SK-N-SH (cell line): Measurements from ENCODE around the gene SELE. TPM values are rescaled to one million over a fixed set of nuclear protein-coding genes. Genes with fewer than 3 reads are reported as not detected.

Source experiments
- CTCF ChIA-PET: fragments of 300-600, 350-600 bp; formaldehyde crosslinking; extraction: SDS; loops from one replicate; lab custom pipeline; 2021; lab: Yijun Ruan, JAX
- POLR2A ChIA-PET: fragments of 350-600 bp; sonication (Branson Sonifier 250); formaldehyde crosslinking; extraction: SDS; loops from one replicate; lab custom pipeline; 2020; ENCODE audit warnings: antibody characterized with exemption, inconsistent platforms; lab: Yijun Ruan, JAX
- DNase-seq: peaks from one replicate; pipeline ENCODE4 v3.0.0; 2012
- H2AFZ ChIP-seq: fragments of 200-600 bp; sonication (generic); 2 replicates; pipeline ENCODE4 v1.8.1; 2016; ENCODE audit warnings: antibody characterized with exemption, mild to moderate bottlenecking, low read depth
- H3F3A ChIP-seq: fragments of 200-600 bp; sonication (generic); replicated peaks from 2 replicates; pipeline ENCODE3; 2016; ENCODE audit warnings: antibody characterized with exemption, mild to moderate bottlenecking; ENCODE audit not compliant: insufficient read depth
- H3K27ac ChIP-seq, 2 experiments: fragments of 200-500 bp in 1 of 2; fragments of 200-600 bp in 1 of 2; sonication (Bioruptor generic) in 1 of 2; sonication (generic), shearing (Covaris generic) in 1 of 2; 2 replicates each; pipeline versions ENCODE4 v1.5.1 to v1.6.1; 2014 to 2016; ENCODE audit warnings: low read depth in 2 of 2, inconsistent platforms in 1 of 2, low read length in 1 of 2, mild to moderate bottlenecking in 1 of 2, mixed read lengths in 1 of 2
- H3K27me3 ChIP-seq: fragments of 200-600 bp; sonication (generic), shearing (Covaris generic); 2 replicates; pipeline ENCODE4 v1.6.1; 2016; ENCODE audit warnings: mixed run types; ENCODE audit not compliant: insufficient read depth
- H3K36me3 ChIP-seq, 2 experiments: fragments of 200-500 bp in 1 of 2; fragments of 200-600 bp in 1 of 2; sonication (Bioruptor generic) in 1 of 2; sonication (generic) in 1 of 2; replicated peaks in 1 of 2; 2 replicates each; pipeline versions ENCODE3 to v1.5.1; 2014 to 2016; ENCODE audit warnings: low read length in 1 of 2, mild to moderate bottlenecking in 1 of 2; ENCODE audit not compliant: insufficient read depth in 2 of 2, control insufficient read depth in 1 of 2
- H3K4me1 ChIP-seq, 2 experiments: fragments of 200-500 bp in 1 of 2; fragments of 200-600 bp in 1 of 2; sonication (Bioruptor generic) in 1 of 2; sonication (generic), shearing (Covaris generic) in 1 of 2; 2 replicates each; pipeline versions ENCODE4 v1.5.1 to v1.6.1; 2014 to 2016; ENCODE audit warnings: low read depth in 1 of 2, low read length in 1 of 2, mixed run types in 1 of 2; ENCODE audit not compliant: insufficient read depth in 2 of 2, control insufficient read depth in 1 of 2
- H3K4me2 ChIP-seq: fragments of 200-600 bp; sonication (generic), shearing (Covaris generic); 2 replicates; pipeline ENCODE4 v1.6.1; 2017; ENCODE audit warnings: mixed run types
- H3K4me3 ChIP-seq, 2 experiments: fragments of 200-500 bp in 1 of 2; fragments of 200-600 bp in 1 of 2; sonication (Bioruptor generic) in 1 of 2; sonication (generic), shearing (Covaris generic) in 1 of 2; 2 replicates each; pipeline versions ENCODE4 v1.5.1 to v1.8.1; 2014 to 2016; ENCODE audit warnings: low read depth in 2 of 2, inconsistent platforms in 1 of 2, low read length in 1 of 2, mild to moderate bottlenecking in 1 of 2, mixed read lengths in 1 of 2, moderate library complexity in 1 of 2
- H3K79me2 ChIP-seq: fragments of 200-600 bp; sonication (generic); 2 replicates; pipeline ENCODE4 v1.8.1; 2017; ENCODE audit warnings: mild to moderate bottlenecking; ENCODE audit not compliant: insufficient read depth
- H3K9ac ChIP-seq: fragments of 200-600 bp; sonication (generic); 2 replicates; pipeline ENCODE4 v1.6.1; 2017; ENCODE audit warnings: mixed run types
- H3K9me2 ChIP-seq: fragments of 200-600 bp; sonication (generic); 2 replicates; pipeline ENCODE4 v1.6.1; 2017; ENCODE audit warnings: mixed run types
- H3K9me3 ChIP-seq: fragments of 200-600 bp; sonication (generic); 2 replicates; pipeline ENCODE4 v1.6.1; 2017; ENCODE audit warnings: mixed run types, mild to moderate bottlenecking, moderate library complexity
- H4K20me1 ChIP-seq: fragments of 200-600 bp; sonication (generic); 2 replicates; pipeline ENCODE4 v1.6.1; 2017; ENCODE audit warnings: mild to moderate bottlenecking, mixed run types; ENCODE audit not compliant: insufficient read depth
- ELF1 ChIP-seq: IDR thresholded peaks from 2 replicates; pipeline ENCODE4 v1.4.0; 2012
- FOXJ3 ChIP-seq: sonication (generic); formaldehyde crosslinking; IDR thresholded peaks from 2 replicates; pipeline ENCODE4 v1.5.1; 2020; ENCODE audit warnings: mild to moderate bottlenecking, missing genetic modification reagents
- GABPA ChIP-seq: IDR thresholded peaks from 2 replicates; pipeline ENCODE4 v1.4.0; 2012; ENCODE audit warnings: low read depth, mild to moderate bottlenecking
- MEF2A ChIP-seq: IDR thresholded peaks from 2 replicates; pipeline ENCODE4 v1.4.0; 2012; ENCODE audit warnings: low read depth, borderline replicate concordance
- MXI1 ChIP-seq: IDR thresholded peaks from 2 replicates; pipeline ENCODE4 v1.6.1; 2012; ENCODE audit warnings: mild to moderate bottlenecking, low read depth, low read length, improper control_type of control experiment
- NFIC ChIP-seq: IDR thresholded peaks from 2 replicates; pipeline ENCODE4 v1.4.0; 2012; ENCODE audit warnings: borderline replicate concordance
- NRF1 ChIP-seq: IDR thresholded peaks from 2 replicates; pipeline ENCODE4 v1.6.1; 2012; ENCODE audit warnings: low read depth, mild to moderate bottlenecking, low read length
- POLR2AphosphoS5 ChIP-seq: IDR thresholded peaks from 2 replicates; pipeline ENCODE4 v1.6.1; 2012; ENCODE audit warnings: low read depth, low read length
- RAD21 ChIP-seq: IDR thresholded peaks from 2 replicates; pipeline ENCODE4 v1.6.1; 2012; ENCODE audit warnings: mild to moderate bottlenecking, low read length
- RXRA ChIP-seq: IDR thresholded peaks from 2 replicates; pipeline ENCODE4 v1.4.0; 2012; ENCODE audit warnings: low read depth, mild to moderate bottlenecking, borderline replicate concordance
- TAF1 ChIP-seq: IDR thresholded peaks from 2 replicates; pipeline ENCODE4 v1.6.1; 2012; ENCODE audit warnings: low read depth, mild to moderate bottlenecking, low read length, moderate library complexity, borderline replicate concordance
- TCF12 ChIP-seq: IDR thresholded peaks from 2 replicates; pipeline ENCODE4 v1.4.0; 2012
- YY1 ChIP-seq: IDR thresholded peaks from 2 replicates; pipeline ENCODE4 v1.4.0; 2012; ENCODE audit warnings: low read depth, mild to moderate bottlenecking
- WGBS: methylation state at CpG from one replicate; pipeline ENCODE4 v1.1.6; 2017; ENCODE audit warnings: low lambda C conversion rate; 5-methylcytosine and 5-hydroxymethylcytosine counted together
- polyA plus RNA-seq, 3 experiments: library from polyadenylated mRNA; depleted of rRNA; stranded (reverse); fragments of >200 nt; gene quantifications; 2 replicates each; pipeline ENCODE4 v1.2.3, GENCODE V29; 2012
- TF ChIP-seq, protein P1 (sequence below): IDR thresholded peaks from 2 replicates; pipeline ENCODE4; 2012
- TF ChIP-seq, protein P2 (sequence below): fragments of 150-350 bp; IDR thresholded peaks from 2 replicates; pipeline ENCODE4 v1.6.1; 2017; ENCODE audit warnings: antibody characterized with exemption, low read length, low read depth, borderline replicate concordance
- TF ChIP-seq, protein P3 (sequence below): IDR thresholded peaks from 2 replicates; pipeline ENCODE4 v1.4.0; 2012; ENCODE audit warnings: low read depth

Gene SELE
- polyA plus RNA-seq, 1 of the 3 experiments (the other 2 are of a cell fraction), result 0.02 TPM

DNA sequence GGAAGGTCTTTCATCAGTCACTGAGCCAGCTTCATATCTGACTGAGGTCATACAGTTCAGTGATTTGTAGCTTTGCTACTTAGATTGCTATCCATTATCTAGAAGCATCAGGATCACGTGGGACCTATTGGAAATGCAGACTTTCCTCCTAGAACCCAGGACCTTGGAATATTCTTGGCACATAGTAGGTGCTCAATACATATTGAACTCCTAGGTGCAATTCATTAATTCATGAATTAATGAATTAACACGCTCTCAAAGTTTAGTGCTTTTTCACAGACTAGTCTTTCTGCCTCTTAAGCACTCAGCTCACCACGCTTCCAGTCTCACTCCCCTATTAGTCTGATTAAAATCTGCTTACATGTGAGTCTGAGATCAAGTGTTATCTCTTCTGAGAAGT, 48.7 kb upstream of the SELE start:
- H3K4me2 ChIP-seq, result no peak overlapping the region
- TF ChIP-seq MXI1, result no peak
- TF ChIP-seq, protein P1, sequence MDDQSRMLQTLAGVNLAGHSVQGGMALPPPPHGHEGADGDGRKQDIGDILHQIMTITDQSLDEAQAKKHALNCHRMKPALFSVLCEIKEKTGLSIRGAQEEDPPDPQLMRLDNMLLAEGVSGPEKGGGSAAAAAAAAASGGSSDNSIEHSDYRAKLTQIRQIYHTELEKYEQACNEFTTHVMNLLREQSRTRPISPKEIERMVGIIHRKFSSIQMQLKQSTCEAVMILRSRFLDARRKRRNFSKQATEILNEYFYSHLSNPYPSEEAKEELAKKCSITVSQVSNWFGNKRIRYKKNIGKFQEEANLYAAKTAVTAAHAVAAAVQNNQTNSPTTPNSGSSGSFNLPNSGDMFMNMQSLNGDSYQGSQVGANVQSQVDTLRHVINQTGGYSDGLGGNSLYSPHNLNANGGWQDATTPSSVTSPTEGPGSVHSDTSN, result no peak
- no peak for TF ChIP-seq RXRA
- TF ChIP-seq GABPA, result no peak
- TF ChIP-seq ELF1, result no peak
- TF ChIP-seq TCF12, result no peak
- TF ChIP-seq TAF1, result no peak
- TF ChIP-seq, all 33 proteins: peak for 0
- Histone ChIP-seq H3K9me2 (no peaks in the 10 kb centered on the region), H3K9me3 (0 out of 2 replicates have a peak, but pooled peaks cover 4% of the 10 kb centered on the region), H2AFZ (no peak overlapping the region), H3K27me3 (no peaks in the 10 kb centered on the region), H3K9ac (no peak overlapping the region), H3K36me3 (no peaks in the 10 kb centered on the region), H3K79me2 (no peaks in the 10 kb centered on the region), H3K4me1 (peaks cover 4 to 22% of the 10 kb centered on the region in 2 experiments), H3K4me3 (no peak overlapping the region), H3F3A (peaks cover 35% of the 10 kb centered on the region), H4K20me1 (no peaks in the 10 kb centered on the region), H3K27ac (no peak overlapping the region)
- POLR2A ChIA-PET, result no interaction called here
- CTCF ChIA-PET, result interaction anchor here (0.5 kb wide), 1 partner anchor 111 kb away, joined by 3 read pairs; no protein-coding TSS in a partner anchor
- 48% methylated on average over 3 of the region's 3 CpGs for WGBS
- no peak for DNase-seq

DNA sequence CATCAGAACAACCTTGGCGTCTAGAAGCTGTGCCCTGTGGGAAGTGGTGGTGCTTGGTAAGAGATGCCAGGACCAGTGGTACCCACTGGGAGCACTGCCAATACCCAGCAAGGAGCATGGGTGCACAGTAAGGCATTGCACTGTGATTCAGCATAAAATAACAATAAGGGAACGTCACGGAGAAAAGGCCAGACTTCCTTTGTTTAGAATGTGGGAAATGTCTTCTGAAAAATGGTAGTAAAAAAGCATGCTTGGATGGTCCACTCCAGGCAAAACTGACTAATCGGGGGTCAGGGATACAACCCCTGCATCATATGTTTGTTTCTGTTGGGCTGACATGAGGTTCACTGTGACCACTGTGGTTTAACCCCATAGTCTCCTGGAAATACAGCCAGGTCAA, 46.1 kb upstream of the SELE start:
- no peaks in the 10 kb centered on the region for H3K36me3 ChIP-seq
- peaks cover 35% of the 10 kb centered on the region for H3F3A ChIP-seq
- peak overlapping the region; percentile 72 to 83; a peak in 3 of 4 replicates for H3K27ac ChIP-seq
- no peaks in the 10 kb centered on the region for H3K79me2 ChIP-seq
- ChIA-PET POLR2A (no interaction called here), CTCF (no interaction called here)
- TF ChIP-seq RAD21 (no peak), YY1 (no peak), FOXJ3 (no peak), NFIC (peak; percentile 60), MEF2A (no peak), MXI1 (no peak), NRF1 (no peak), POLR2AphosphoS5 (peak; percentile 26; the same call in 1 of the 2 replicates), TCF12 (peak; percentile 58; the same call in 1 of the 2 replicates), RXRA (peak; percentile 54; the same call in 1 of the 2 replicates)
- TF ChIP-seq, protein P2, sequence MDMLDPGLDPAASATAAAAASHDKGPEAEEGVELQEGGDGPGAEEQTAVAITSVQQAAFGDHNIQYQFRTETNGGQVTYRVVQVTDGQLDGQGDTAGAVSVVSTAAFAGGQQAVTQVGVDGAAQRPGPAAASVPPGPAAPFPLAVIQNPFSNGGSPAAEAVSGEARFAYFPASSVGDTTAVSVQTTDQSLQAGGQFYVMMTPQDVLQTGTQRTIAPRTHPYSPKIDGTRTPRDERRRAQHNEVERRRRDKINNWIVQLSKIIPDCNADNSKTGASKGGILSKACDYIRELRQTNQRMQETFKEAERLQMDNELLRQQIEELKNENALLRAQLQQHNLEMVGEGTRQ, result no peak
- TF ChIP-seq, protein P3, sequence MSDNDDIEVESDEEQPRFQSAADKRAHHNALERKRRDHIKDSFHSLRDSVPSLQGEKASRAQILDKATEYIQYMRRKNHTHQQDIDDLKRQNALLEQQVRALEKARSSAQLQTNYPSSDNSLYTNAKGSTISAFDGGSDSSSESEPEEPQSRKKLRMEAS, result peak; percentile 52; the same call in 1 of the 2 replicates
- no peak for DNase-seq
- H3K9me3 ChIP-seq, result no peaks in the 10 kb centered on the region
- peaks cover 4 to 22% of the 10 kb centered on the region in 2 experiments for H3K4me1 ChIP-seq
- no peaks in the 10 kb centered on the region for H3K9me2 ChIP-seq
- H2AFZ ChIP-seq, result peak overlapping the region; percentile 31; the same call in 1 of the 2 replicates
- no peak overlapping the region for H3K4me3 ChIP-seq
- peak overlapping the region; percentile 41 for H3K4me2 ChIP-seq
- H3K9ac ChIP-seq, result peak overlapping the region; percentile 31; the same call in 1 of the 2 replicates
- H4K20me1 ChIP-seq, result no peaks in the 10 kb centered on the region
- WGBS, result 17% methylated on average over 4 of the region's 4 CpGs
- no peaks in the 10 kb centered on the region for H3K27me3 ChIP-seq
